D721Med (cell line): Measurements from ENCODE around the gene MGMT.

Source experiments
- DNase-seq: peaks from one replicate; pipeline ENCODE4 v3.0.0; 2011; ENCODE audit warnings: low spot score; ENCODE audit not compliant: insufficient read length
- FAIRE-seq: peaks from 2 replicates; lab custom pipeline; 2011; peaks lifted over from hg19 to GRCh38; lab: Jason Lieb, UNC
- CTCF ChIP-seq: IDR thresholded peaks from 2 replicates; pipeline ENCODE4 v1.5.1; 2012; ENCODE audit warnings: mild to moderate bottlenecking, control low read depth; ENCODE audit not compliant: insufficient read depth; ENCODE audit errors: missing control alignments

Gene MGMT

GRCh38 chr10:129764901-129765663 lies 298.0 kb downstream of the MGMT start:
- FAIRE-seq (no peak), DNase-seq (no peak)
- no peak for TF ChIP-seq CTCF

GRCh38 chr10:129765664-129766550 lies 298.9 kb downstream of the MGMT start:
- TF ChIP-seq CTCF = no peak
- DNase-seq (no peak), FAIRE-seq (no peak)

GRCh38 chr10:129766611-129767550 lies 299.8 kb downstream of the MGMT start:
- DNase-seq (no peak), FAIRE-seq (no peak)
- no peak for TF ChIP-seq CTCF

- no peak for DNase-seq
- TF ChIP-seq CTCF = no peak
- no peak for FAIRE-seq
Measured at GRCh38 chr10:129767751-129768150, 300.7 kb downstream of the MGMT start.

- DNase-seq (no peak), FAIRE-seq (no peak)
- peak; percentile 39 for TF ChIP-seq CTCF
Measured at GRCh38 chr10:129768437-129769355, 301.7 kb downstream of the MGMT start.
